GM18505 (cell line): ENCODE results near the gene FANCM.

ENCODE experiments used
- ATAC-seq: cut with Tn5 transposase; IDR thresholded peaks from one replicate; pipeline ENCODE4 v1.9.1; 2021; ENCODE audit not compliant: unreplicated experiment
- POLR2A ChIP-seq: IDR thresholded peaks from 4 replicates; pipeline ENCODE4 v1.6.1; 2011; ENCODE audit warnings: borderline replicate concordance; ENCODE audit not compliant: insufficient read depth, insufficient read length; ENCODE audit errors: extremely low read depth

The FANCM gene

GRCh38 chr14:45135659-45136395, at the start of gene FANCM:
TSS of gene FANCM (plus strand) at chr14:45135930. CDS start at chr14:45136032, 102 bp downstream.
- peak; percentile 29 for ATAC-seq
- peak; percentile 78 for TF ChIP-seq POLR2A

GRCh38 chr14:45089813-45090212, 45.9 kb upstream of the FANCM start:
- TF ChIP-seq POLR2A = no peak
- peak; percentile 71 for ATAC-seq

GRCh38 chr14:45091710-45092109, 44.0 kb upstream of the FANCM start:
- no peak for TF ChIP-seq POLR2A
- ATAC-seq = no peak

GRCh38 chr14:45094275-45094674, 41.5 kb upstream of the FANCM start:
- TF ChIP-seq POLR2A = no peak
- no peak for ATAC-seq

GRCh38 chr14:45095143-45095542, 40.6 kb upstream of the FANCM start:
- no peak for TF ChIP-seq POLR2A
- no peak for ATAC-seq

GRCh38 chr14:45096218-45096617, 39.5 kb upstream of the FANCM start:
- no peak for ATAC-seq
- TF ChIP-seq POLR2A = no peak

- no peak for ATAC-seq
These were observed 31.9 kb upstream of the FANCM start for GRCh38 chr14:45103806-45104205.

GRCh38 chr14:45104561-45104960, 31.2 kb upstream of the FANCM start:
- TF ChIP-seq POLR2A = no peak
- ATAC-seq = no peak

More at GRCh38 chr14:45103806-45104205, 31.9 kb upstream of the FANCM start:
- no peak for TF ChIP-seq POLR2A

- ATAC-seq = no peak
- no peak for TF ChIP-seq POLR2A
These were observed 22.6 kb upstream of the FANCM start for GRCh38 chr14:45112896-45113781.

GRCh38 chr14:45114327-45114726, 21.4 kb upstream of the FANCM start:
- no peak for TF ChIP-seq POLR2A
- no peak for ATAC-seq

GRCh38 chr14:45118594-45118993, 17.1 kb upstream of the FANCM start:
- no peak for TF ChIP-seq POLR2A
- ATAC-seq = no peak

GRCh38 chr14:45120096-45120495, 15.6 kb upstream of the FANCM start:
- no peak for TF ChIP-seq POLR2A

GRCh38 chr14:45123271-45123670, 12.5 kb upstream of the FANCM start:
- no peak for ATAC-seq
- TF ChIP-seq POLR2A = no peak

More at GRCh38 chr14:45120096-45120495, 15.6 kb upstream of the FANCM start:
- ATAC-seq = no peak

GRCh38 chr14:45125754-45126153, 10.0 kb upstream of the FANCM start:
- TF ChIP-seq POLR2A = no peak
- no peak for ATAC-seq

- no peak for ATAC-seq
These were observed 6.6 kb upstream of the FANCM start for GRCh38 chr14:45128963-45129629.

More at GRCh38 chr14:45128963-45129629, 6.6 kb upstream of the FANCM start:
- no peak for TF ChIP-seq POLR2A
